IPS-11a (cell line): ENCODE results near the gene JADE2.

ENCODE experiments used
- H3K4me3 ChIP-seq: one replicate; pipeline ENCODE4 v1.5.1; 2013; ENCODE audit warnings: low read depth, low read length, control low read depth

JADE2 gene

DNA sequence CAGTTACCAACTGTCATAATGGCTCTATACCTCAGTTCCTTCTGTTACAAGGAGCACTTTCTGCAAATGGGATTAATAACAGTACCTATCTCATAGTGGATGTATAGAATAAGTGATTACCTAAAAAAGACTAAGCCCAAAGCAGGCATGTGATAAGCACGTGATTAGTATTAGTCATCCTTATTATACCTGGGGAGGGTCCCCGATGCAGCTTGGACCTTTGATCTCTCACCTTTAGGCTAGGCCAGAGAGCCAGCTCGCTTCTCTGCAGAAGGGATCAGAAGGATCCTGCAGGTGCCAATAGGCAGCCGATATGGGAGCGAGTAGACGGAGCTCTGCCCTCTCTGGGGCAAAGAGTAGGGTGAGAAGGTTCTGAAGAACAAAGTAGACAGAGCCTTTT is 4.0 kb downstream of the JADE2 start:
- no peak overlapping the region for H3K4me3 ChIP-seq

GRCh38 chr5:134530301-134531077 is 5.0 kb downstream of the JADE2 start:
- H3K4me3 ChIP-seq = no peak overlapping the region

DNA sequence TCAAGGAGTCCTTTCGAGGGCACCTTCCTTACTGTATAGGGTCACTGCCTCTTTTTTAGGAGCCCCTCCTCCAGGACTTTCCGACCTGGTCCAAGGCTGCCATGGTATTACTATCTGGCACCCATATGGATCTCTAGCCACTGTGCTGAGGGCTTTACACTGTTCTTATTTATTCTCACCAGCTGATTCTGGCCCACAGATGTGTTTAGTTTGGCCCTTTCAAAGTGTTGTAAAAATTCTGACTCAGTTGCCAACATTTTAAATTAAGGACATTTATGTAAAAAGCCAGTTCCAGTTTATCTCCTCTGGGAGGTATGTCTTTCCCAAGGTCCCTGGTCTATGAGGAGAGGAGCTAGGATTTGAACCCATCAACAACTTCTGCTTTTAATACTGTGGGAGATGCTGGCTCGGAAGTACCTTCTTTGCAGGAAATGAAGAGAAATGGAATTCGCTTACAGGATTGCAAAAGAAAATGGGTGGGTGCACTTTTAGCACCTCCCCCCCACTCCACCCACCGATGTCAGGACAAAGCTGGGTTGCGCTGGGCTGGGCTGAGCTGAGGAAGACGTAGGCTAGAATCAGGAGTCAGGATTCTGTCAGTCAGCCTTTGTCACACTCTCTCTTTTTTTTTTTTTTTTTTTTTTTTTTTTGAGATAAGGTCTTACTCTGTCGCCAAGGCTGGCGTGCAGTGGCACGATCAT is 7.8 kb downstream of the JADE2 start:
- no peak overlapping the region for H3K4me3 ChIP-seq

- H3K4me3 ChIP-seq = no peak overlapping the region
Measured at GRCh38 chr5:134534058-134534725, 8.7 kb downstream of the JADE2 start.

DNA sequence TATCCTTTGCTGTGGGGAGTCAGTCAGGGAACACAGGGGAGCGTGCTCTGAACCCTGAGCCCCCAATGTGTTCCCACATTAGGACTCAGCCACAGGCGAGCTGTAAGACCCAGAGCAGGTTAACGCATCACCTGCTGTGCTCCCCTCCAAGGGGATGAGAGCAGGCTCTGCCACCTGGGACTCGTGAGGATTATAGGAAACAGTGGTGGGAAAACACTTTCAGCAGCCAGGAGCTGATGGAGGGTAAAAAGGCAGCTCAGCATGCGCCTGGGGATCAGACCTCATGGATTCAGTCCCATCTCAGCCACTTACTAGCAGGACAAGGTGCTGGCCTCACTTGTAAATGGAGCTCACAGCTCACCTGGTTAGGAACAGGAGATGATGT is 9.2 kb downstream of the JADE2 start:
- H3K4me3 ChIP-seq = no peak overlapping the region

DNA sequence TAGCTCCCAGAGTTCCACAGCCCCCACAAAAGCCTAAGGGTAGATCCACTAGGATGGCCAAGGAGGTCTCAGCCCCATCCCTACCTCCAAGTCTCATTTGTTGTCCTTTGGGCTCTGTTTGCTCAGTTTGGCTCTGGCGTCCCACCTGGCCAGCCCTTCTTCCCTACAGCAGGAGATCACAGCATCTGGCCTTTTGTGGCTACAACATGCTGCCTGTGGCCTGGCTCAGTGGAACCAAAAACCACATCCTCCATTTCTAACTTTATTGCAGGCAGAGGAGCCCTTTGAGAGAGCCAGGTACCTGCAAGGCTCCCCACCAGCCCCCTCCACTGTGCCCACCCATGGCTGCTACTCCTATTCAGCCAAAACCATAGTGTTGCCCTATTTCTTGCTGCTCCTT is 11.4 kb downstream of the JADE2 start:
- H3K4me3 ChIP-seq = no peak overlapping the region

GRCh38 chr5:134537297-134537696 is 11.8 kb downstream of the JADE2 start:
- no peak overlapping the region for H3K4me3 ChIP-seq

- no peak overlapping the region for H3K4me3 ChIP-seq
Measured at GRCh38 chr5:134538296-134538695, 12.8 kb downstream of the JADE2 start.

DNA sequence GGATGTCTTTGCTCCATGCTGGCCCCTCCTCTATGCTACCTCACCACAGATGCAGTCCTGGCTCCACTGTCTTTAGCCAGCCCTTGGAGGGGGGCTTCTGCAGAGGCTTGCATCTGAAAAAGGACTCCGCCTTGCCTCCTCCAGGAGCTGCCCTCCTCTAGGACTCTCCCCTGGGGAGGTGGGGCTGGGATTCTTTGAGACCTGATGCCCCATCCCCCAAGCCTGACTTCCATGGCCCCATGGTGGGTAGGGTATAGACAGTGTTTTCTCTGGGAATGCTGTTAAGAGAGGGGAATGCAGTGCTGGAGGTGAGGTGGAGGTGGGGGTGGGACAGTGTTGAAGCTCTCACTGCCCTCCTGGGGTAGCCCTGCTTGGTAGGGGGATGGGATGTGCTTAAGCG is 14.3 kb downstream of the JADE2 start:
- H3K4me3 ChIP-seq = no peak overlapping the region

DNA sequence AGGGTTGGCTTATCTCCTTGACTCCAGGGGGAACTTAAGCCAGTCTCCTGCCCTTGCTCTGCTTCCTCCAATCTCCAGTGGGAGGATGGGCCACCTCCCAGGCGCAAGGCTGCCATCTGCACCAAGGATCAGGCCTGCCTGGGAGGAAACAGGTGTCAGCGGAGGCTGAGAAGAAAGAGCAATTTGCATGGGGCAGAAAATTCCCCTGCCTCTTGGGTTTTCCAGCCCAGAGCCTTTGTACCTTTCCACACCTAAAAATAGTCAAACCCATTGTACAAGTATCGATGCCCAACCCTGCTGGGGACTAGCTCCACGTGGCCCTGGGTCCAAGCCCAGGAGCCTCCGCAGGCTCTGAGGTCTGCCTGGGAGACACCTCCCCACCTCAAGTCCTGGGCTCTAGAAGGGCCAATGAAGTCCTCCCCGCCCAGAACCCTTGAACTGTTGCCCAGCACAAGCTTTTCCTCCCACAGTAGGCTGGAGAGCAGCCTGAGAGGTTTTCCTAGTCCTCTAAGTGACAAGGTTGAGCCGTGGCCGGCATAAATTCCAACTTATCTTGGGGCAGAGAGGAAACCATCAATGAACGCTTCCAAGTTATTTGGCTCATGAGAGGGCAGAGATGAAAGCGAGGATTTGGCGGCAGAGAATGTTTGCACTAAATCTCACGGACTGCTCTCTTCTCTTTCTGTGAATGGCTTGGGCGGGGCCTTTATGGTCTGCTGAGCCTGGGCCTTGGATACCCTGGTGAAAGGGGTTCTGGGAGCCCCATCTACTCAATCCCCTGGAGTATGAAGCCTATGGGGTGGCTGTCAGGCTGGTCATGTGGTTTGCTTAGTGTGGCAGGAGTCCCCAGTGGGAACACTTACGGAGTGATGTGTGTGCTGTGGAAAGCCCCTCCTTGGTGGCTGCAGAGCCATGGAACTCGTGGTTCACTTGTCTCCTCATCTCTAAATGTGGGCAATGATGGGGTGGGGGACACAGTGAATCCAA is 15.6 kb downstream of the JADE2 start:
- H3K4me3 ChIP-seq = no peak overlapping the region

GRCh38 chr5:134541736-134542376 is 16.4 kb downstream of the JADE2 start:
- no peak overlapping the region for H3K4me3 ChIP-seq

GRCh38 chr5:134543820-134544614 is 18.5 kb downstream of the JADE2 start:
- no peak overlapping the region for H3K4me3 ChIP-seq

GRCh38 chr5:134545070-134545868 is 19.8 kb downstream of the JADE2 start:
- H3K4me3 ChIP-seq = no peak overlapping the region

GRCh38 chr5:134547066-134547465 is 21.6 kb downstream of the JADE2 start:
- no peak overlapping the region for H3K4me3 ChIP-seq

DNA sequence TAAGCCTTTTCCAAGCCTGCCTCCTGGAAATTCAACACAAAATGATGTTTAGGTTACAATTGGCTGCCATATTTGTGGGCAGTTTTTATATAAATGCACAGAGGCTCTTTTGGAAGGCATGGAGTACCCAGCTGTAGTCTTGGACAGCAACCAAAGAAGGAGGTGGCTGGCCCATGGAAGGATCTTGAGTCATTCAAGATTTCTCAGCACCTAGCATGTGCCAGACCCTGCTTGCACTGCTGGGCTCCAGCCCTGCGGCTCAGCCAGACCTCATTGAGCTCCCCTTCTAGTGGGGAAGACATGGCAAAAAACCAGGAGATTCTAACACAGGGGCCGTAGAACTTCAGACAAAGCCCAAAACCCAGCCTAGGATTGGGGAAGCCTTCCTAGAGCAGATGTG is 22.1 kb downstream of the JADE2 start:
- no peak overlapping the region for H3K4me3 ChIP-seq

GRCh38 chr5:134547999-134548658 is 22.7 kb downstream of the JADE2 start:
- no peak overlapping the region for H3K4me3 ChIP-seq

DNA sequence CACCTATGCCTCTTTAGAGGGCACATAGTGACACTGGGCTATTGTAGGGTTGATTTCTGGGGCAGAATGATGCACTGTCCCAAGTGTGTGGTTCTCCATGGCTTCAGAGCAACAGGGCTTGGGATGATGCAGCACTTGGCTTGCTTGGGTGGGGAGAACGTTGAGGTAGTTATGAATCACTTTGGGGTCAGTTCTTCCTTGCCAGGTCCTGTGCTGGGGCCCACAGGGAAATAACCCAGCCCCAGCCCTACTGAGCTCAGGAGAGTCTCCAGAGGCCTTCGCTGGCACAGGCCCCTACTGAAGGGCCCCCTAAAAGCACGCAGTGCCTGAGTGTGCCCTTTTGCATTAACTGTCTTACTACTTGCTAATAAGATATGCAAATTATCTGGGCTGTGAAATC is 24.2 kb downstream of the JADE2 start:
- no peak overlapping the region for H3K4me3 ChIP-seq
